ENCODE results near the gene INO80. TPM values are rescaled to one million over a fixed set of nuclear protein-coding genes. Genes with fewer than 3 reads are reported as not detected.
A peak's percentile ranks its signal among the peaks of the same experiment; 100 is the strongest.

INO80 gene
- total RNA-seq, 1 donor from 2014 or later, result 31.7 TPM

GRCh38 chr15:41115161-41115651 lies 874 bp downstream of the INO80 start:
- H3K27me3 ChIP-seq, result no peaks in the 10 kb centered on the region
- peaks cover 31% of the 10 kb centered on the region for H3K4me1 ChIP-seq
- peak overlapping the region; percentile 99 for H3K27ac ChIP-seq
- no peak for DNase-seq (ENCODE audit: extremely low spot score in 2 of 2)
- no peaks in the 10 kb centered on the region for H3K9me3 ChIP-seq
- peak overlapping the region; percentile 79 to 96 for H3K4me3 ChIP-seq
- TF ChIP-seq POLR2A (IDR thresholded peaks at IDR 0.05), result no peak
- no peak for TF ChIP-seq CTCF (IDR thresholded peaks at IDR 0.05)
- TF ChIP-seq POLR2AphosphoS5 (IDR thresholded peaks at IDR 0.05; ENCODE audit: insufficient read depth in 1 of 2, low read depth in 1 of 2), result no peak
- intact Hi-C loops (cut with DNase I), result loop anchor here (10.0 kb wide), 1 partner anchor 210 kb away; no protein-coding TSS in a partner anchor
- H3K36me3 ChIP-seq, result no peaks in the 10 kb centered on the region

- Histone ChIP-seq H3K9me3 (no peaks in the 10 kb centered on the region), H3K4me3 (no peak overlapping the region), H3K36me3 (no peaks in the 10 kb centered on the region), H3K4me1 (no peaks in the 10 kb centered on the region), H3K27me3 (no peaks in the 10 kb centered on the region), H3K27ac (no peak overlapping the region)
- TF ChIP-seq POLR2AphosphoS5 (IDR thresholded peaks at IDR 0.05; ENCODE audit: insufficient read depth in 1 of 2, low read depth in 1 of 2) (no peak), POLR2A (IDR thresholded peaks at IDR 0.05) (no peak), CTCF (IDR thresholded peaks at IDR 0.05) (no peak)
- DNase-seq (ENCODE audit: extremely low spot score in 2 of 2), result no peak
- intact Hi-C loops (cut with DNase I), result no loop called here
Observed at GRCh38 chr15:41106947-41107346, 9.1 kb downstream of the INO80 start.

- no peak overlapping the region for H3K4me3 ChIP-seq
- intact Hi-C loops (cut with DNase I), result no loop called here
- no peaks in the 10 kb centered on the region for H3K36me3 ChIP-seq
- TF ChIP-seq POLR2AphosphoS5 (IDR thresholded peaks at IDR 0.05; ENCODE audit: insufficient read depth in 1 of 2, low read depth in 1 of 2), result no peak
- H3K27me3 ChIP-seq, result no peaks in the 10 kb centered on the region
- DNase-seq (ENCODE audit: extremely low spot score in 2 of 2), result no peak
- no peaks in the 10 kb centered on the region for H3K4me1 ChIP-seq
- no peak overlapping the region for H3K27ac ChIP-seq
- no peaks in the 10 kb centered on the region for H3K9me3 ChIP-seq
Observed at GRCh38 chr15:41105348-41106334, 10.4 kb downstream of the INO80 start.

- no peak for DNase-seq (ENCODE audit: extremely low spot score in 2 of 2)
- Histone ChIP-seq H3K4me1 (no peaks in the 10 kb centered on the region), H3K36me3 (no peaks in the 10 kb centered on the region), H3K27ac (no peak overlapping the region), H3K9me3 (no peaks in the 10 kb centered on the region), H3K4me3 (no peak overlapping the region), H3K27me3 (no peaks in the 10 kb centered on the region)
- intact Hi-C loops (cut with DNase I), result no loop called here
- TF ChIP-seq POLR2A (IDR thresholded peaks at IDR 0.05) (no peak), CTCF (IDR thresholded peaks at IDR 0.05) (no peak), POLR2AphosphoS5 (IDR thresholded peaks at IDR 0.05; ENCODE audit: insufficient read depth in 1 of 2, low read depth in 1 of 2) (no peak)
Observed at GRCh38 chr15:41104234-41104633, 11.8 kb downstream of the INO80 start.

- Histone ChIP-seq H3K4me1 (no peaks in the 10 kb centered on the region), H3K27ac (no peak overlapping the region), H3K36me3 (no peaks in the 10 kb centered on the region), H3K9me3 (no peaks in the 10 kb centered on the region), H3K27me3 (no peaks in the 10 kb centered on the region), H3K4me3 (no peak overlapping the region)
- intact Hi-C loops (cut with DNase I), result no loop called here
- TF ChIP-seq POLR2A (IDR thresholded peaks at IDR 0.05) (no peak), POLR2AphosphoS5 (IDR thresholded peaks at IDR 0.05; ENCODE audit: insufficient read depth in 1 of 2, low read depth in 1 of 2) (no peak), CTCF (IDR thresholded peaks at IDR 0.05) (no peak)
- DNase-seq (ENCODE audit: extremely low spot score in 2 of 2), result no peak
Observed at GRCh38 chr15:41102854-41103253, 13.2 kb downstream of the INO80 start.

All from vagina (tissue), 2 donors.